Body of pancreas (tissue), 4 donors: Measurements from ENCODE around the gene FBXO10.

Source experiments
- POLR2A ChIP-seq, 3 donors: fragments of 450-650 bp; IDR thresholded peaks; one replicate each; pipeline ENCODE4 v1.6.1; 2016; ENCODE audit warnings: antibody characterized with exemption in 3 of 3, mild to moderate bottlenecking in 2 of 3
- TF ChIP-seq, protein P1 (sequence below), 7 experiments: fragments of 450-650 bp in 4 of 7; fragments of 200-600 bp in 3 of 7; sonication (generic) in 3 of 7; IDR thresholded peaks; one replicate each; pipeline ENCODE4 v1.5.1; 2016 to 2019; ENCODE audit warnings: antibody characterized with exemption in 7 of 7

DNA sequence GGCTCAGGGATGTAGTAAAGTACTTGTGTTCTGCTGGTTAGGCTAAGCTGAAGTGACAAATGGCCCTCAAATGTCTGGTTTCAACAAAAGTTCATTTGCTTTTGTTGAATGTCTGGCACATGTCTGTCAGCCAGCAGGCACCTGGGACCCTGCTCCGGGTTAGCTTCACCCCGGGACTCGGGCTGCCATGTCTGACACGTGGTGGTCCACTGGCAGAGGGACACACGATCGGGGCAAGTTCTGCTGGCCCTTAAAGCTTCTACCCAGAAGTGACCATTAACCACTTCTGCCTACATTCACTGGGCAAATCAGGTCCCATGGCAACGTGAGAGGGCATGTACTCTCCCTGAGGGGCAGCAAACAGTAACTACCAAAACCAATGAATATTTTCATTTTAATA is 66.6 kb downstream of the FBXO10 start:
- TF ChIP-seq, protein P1, sequence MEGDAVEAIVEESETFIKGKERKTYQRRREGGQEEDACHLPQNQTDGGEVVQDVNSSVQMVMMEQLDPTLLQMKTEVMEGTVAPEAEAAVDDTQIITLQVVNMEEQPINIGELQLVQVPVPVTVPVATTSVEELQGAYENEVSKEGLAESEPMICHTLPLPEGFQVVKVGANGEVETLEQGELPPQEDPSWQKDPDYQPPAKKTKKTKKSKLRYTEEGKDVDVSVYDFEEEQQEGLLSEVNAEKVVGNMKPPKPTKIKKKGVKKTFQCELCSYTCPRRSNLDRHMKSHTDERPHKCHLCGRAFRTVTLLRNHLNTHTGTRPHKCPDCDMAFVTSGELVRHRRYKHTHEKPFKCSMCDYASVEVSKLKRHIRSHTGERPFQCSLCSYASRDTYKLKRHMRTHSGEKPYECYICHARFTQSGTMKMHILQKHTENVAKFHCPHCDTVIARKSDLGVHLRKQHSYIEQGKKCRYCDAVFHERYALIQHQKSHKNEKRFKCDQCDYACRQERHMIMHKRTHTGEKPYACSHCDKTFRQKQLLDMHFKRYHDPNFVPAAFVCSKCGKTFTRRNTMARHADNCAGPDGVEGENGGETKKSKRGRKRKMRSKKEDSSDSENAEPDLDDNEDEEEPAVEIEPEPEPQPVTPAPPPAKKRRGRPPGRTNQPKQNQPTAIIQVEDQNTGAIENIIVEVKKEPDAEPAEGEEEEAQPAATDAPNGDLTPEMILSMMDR (IDR thresholded peaks at IDR 0.05), result no peak
- no peak for TF ChIP-seq POLR2A (IDR thresholded peaks at IDR 0.05)
